ENCODE data around the gene DCAF5.
"Not testable (repeated sequence)": the region's sequence is repeated elsewhere in the genome, so short reads cannot be mapped to it uniquely, and the experiment has no call there.

The DCAF5 gene

DNA sequence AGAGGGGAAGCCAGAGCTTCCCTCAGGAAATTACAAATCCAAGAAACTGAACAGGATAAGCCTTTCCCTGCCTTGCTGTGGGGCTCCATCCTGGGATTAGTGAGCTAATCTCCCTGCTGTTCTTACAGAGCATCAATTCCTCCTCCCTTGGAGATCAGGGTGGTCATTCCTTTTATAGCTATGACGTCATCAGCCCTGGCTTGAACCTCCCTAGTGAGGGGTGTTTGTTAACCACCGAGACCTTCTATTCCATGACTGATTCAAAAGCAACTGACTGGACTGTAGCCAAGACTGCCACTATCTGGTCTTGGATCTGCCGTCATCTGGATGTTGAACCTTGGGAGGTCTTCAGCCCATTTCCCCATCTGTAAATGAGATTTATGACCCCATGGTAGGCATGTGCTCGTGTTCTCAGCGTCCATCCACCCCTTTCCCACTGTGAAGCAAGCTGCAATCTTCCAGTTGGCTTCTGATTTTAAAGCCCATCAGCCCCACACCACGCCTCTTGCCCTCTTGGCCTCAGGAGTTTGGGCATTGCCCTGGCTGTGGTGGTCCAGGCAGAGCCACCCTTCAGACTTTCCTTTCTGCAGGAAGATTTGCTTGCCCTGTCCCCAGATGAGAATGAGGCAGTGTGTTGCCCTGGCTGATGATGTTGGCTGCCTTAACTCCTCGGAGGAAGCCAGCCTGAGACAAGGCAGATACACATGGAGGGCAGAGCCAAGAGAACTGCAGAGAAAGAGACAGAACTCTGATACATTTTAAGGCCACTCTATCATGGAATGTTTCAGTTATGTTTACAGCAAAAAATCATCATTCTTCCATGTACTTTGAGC, 114.2 kb downstream of the DCAF5 start:
- no peak for DNase-seq

- no peak for DNase-seq
Observed at GRCh38 chr14:69037790-69038454, 115.0 kb downstream of the DCAF5 start.

DNA sequence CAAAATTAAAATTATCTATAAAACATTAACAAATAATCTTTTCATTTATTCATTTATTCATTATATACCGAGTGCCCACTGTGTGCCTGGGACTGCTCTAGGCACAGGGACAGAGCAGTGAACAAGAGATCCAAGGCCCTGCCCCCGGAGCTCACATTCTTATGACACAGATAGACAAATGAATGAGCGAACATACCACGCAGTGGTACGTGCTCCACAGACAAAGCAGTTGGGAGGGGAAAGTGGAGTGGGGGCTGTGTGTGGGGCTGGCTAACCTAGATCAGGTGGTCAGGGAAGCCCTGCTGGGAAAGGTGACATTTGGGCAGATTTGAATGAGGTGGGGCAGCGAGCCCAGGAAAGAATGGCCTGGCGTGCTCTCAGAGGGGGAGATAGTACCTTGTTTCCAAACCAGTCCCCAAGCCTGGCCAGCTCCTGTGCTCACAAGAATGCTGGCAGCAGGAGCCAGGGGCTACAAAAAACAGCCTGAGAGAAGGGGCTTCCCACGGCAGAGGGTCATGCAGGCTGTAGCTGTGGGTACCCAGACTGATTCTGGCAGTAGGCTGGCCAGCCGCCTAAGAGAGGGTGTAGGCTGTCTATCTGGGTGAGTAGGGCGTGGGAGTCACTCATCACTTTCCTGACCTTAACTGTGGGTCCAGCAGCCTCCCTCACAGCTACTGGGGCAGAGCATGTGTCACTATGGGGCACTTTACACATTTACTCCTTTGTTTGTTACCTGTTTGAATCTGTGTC, 116.0 kb downstream of the DCAF5 start:
- DNase-seq: no peak

GRCh38 chr14:69034612-69035262, 118.2 kb downstream of the DCAF5 start:
- DNase-seq: no peak

GRCh38 chr14:69027242-69027913, 125.5 kb downstream of the DCAF5 start:
- no peak for DNase-seq

GRCh38 chr14:69023035-69023434, 129.9 kb downstream of the DCAF5 start:
- no peak for DNase-seq

GRCh38 chr14:69022093-69022492, 130.8 kb downstream of the DCAF5 start:
- DNase-seq: not testable (repeated sequence)

- no peak for DNase-seq
Observed at GRCh38 chr14:69017706-69018105, 135.2 kb downstream of the DCAF5 start.

DNA sequence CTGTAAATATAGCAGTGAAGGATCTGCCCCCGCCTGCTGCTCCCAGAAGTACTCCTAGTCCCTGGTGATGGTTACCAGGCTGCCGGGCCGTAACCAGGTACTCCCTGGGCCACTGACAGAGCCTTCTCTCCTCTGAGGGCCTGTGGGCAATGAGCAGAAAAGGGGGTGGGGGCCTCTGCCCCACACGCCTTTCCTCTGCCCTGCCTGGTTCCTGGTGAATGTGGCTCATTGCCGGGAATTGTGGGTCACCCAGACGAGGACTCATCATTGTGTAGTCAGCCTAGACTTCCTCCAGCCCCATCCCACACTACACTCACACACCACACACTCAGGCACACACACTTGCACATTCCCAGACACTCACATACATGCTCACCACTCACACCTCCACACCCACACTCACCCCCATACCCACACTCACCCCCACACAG, 138.1 kb downstream of the DCAF5 start:
- no peak for DNase-seq

GRCh38 chr14:69013943-69014782, 138.8 kb downstream of the DCAF5 start:
- no peak for DNase-seq

DNA sequence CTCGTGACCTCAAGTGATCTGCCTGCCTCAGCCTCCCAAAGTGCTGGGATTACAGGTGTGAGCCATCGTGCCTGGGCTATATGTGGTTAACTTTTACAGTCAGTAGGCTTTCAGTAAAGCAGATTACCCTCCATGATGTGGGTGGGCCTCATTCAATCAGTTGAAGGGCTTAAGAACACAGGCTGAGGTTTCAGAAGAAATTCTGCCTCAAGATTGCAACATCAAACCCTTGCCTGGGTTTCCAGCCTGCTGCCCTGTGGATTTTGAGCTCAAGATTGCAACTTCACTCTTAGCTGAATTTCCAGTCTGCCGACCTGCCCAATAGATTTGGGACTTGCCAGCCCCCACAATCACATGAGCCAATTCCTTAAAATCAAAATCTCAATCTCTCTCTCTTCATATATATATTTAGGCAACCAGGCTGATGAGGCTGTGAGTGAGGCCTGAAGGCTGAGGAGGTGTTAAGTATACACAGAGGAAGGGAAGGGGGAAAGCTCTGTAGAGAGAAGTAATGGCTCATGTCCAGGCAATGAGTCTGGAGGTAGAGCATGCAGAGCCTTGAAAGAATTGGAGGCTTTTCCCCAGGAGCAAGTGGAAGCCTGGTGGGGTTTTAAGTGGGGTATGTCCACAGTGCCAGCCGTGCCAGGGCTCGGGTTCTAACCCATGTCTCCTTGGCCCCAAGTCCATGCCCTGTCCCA, 140.5 kb downstream of the DCAF5 start:
- no peak for DNase-seq

- no peak for DNase-seq
Observed at GRCh38 chr14:69010648-69011047, 142.3 kb downstream of the DCAF5 start.

DNA sequence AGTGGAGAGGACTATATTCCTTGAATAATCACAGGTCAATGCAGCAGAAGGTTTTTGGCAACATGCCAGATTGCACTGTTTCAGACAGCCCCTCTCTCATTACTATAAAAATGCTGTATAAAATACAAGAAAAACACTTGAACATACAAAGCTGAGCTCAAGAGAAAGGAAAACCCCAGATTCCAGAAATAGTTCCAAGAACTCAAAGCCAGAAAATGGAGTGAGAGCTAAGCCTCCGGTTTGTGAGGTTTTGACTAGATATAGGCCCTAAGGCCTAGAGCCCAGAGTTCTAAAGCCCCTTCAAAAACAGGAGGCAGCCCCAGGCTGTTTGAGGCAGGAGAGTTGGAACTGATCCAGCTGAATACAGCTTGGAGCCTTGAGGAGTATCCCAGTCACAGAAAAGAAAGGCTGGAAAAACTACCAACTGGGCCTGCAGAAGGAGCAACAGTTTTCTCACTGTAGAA, 144.5 kb downstream of the DCAF5 start:
- no peak for DNase-seq

GRCh38 chr14:69006346-69006745, 146.6 kb downstream of the DCAF5 start:
- no peak for DNase-seq

- no peak for DNase-seq
Observed at GRCh38 chr14:69005432-69006148, 147.3 kb downstream of the DCAF5 start.

GRCh38 chr14:69004731-69005431, 148.0 kb downstream of the DCAF5 start:
- DNase-seq: no peak

- DNase-seq: no peak
Observed at GRCh38 chr14:69003626-69004025, 149.3 kb downstream of the DCAF5 start.

DNA sequence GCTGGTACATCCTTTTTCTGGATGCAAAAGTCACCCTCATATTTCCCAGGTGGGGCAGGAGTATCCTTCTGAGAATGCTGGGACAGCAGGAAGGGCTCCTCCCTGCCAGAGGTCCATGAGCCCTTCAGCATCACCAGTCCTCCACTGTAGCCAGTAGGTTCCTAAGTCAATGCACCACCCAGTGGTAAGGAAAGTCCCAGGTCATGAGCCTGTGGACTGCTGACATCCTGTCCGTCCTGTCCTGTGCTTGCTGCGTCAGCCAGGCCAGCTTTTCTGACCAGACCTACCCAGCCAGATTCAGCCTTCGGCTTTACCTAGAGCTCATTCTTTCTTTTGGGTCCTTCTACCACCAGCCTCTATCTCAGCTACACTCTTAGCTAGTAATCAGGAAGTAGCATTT, 150.8 kb downstream of the DCAF5 start:
- no peak for DNase-seq

DNA sequence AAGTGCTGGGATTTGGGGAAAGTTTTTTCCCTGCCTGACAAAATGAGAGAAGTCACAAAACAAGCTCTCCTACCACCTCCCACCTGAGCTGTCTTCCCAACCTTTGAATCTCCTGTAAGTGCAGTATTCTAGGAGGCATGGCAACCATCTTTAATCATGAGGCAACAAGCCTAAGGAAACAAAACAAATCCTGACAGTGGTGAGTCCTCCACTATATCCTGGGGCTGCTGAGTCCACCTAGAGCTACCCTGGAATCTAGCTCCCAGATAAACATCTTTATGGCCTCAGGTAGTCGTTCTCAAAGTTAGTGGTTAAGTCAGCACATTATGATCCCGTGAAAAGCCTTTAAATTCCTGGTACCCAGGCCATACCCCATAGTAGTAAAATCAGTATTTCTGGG, 151.5 kb downstream of the DCAF5 start:
- DNase-seq: no peak

Data from stimulated activated CD4-positive, alpha-beta T cell treated with anti-CD3 and anti-CD28 coated beads, Interleukin-2, amount 100 ng/mL, for 24 hours (primary cell).